Erythroblast (primary cell): ENCODE measurements around the gene DUSP10.

Experiments used
- GATA1 ChIP-seq: IDR thresholded peaks from 2 replicates; pipeline ENCODE4 v1.6.1; 2011; ENCODE audit warnings: low read depth, mild to moderate bottlenecking, control low read depth, low read length, moderate library complexity
- POLR2A ChIP-seq: IDR thresholded peaks from 2 replicates; pipeline ENCODE4 v1.6.1; 2011; ENCODE audit warnings: mild to moderate bottlenecking, low read length

- TF ChIP-seq POLR2A (no peak), GATA1 (no peak)
Measured at GRCh38 chr1:221765527-221765926, 23.6 kb upstream of the DUSP10 start.
